Measurements from ENCODE around the gene CRTC1.

DNA sequence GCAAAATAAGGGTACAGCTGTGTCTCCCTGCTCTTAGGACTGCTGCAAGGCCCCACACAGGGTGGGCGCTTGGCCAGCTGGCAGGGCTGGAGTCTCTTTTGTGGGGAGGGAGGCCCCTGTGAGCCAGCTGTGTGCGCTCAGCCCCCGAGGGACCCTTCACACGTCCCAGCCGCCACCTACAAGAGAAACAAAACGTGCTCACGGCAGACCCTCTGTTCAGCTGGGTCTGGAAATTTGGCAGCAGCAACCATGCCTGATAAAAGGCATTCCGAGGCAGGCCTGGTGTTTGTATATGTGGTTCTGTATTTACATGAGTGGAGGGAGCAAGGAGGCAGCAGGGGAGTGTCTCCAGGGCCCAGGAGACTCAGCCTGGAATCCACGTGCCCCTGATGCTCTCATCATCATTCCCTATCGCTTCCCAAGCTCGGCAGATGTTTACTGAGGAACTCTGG lies 49.7 kb downstream of the CRTC1 start:
- TF ChIP-seq FOXK2 (IDR thresholded peaks at IDR 0.05) = no peak
- no peak for TF ChIP-seq SUZ12 (IDR thresholded peaks at IDR 0.05)
- no peak for TF ChIP-seq SP1 (IDR thresholded peaks at IDR 0.05)
- TF ChIP-seq ZNF384 (IDR thresholded peaks at IDR 0.05) = no peak
- no peak for TF ChIP-seq HDGF (IDR thresholded peaks at IDR 0.05; ENCODE audit: borderline replicate concordance)
- no peak for TF ChIP-seq FOXM1 (IDR thresholded peaks at IDR 0.05; ENCODE audit: borderline replicate concordance)
- no peak for TF ChIP-seq NFRKB (IDR thresholded peaks at IDR 0.05)
